GM21381 (cell line): ENCODE data around the gene ELL.

Source experiments
- ATAC-seq: cut with Tn5 transposase; IDR thresholded peaks from one replicate; pipeline ENCODE4 v1.9.1; 2021; ENCODE audit warnings: mild to moderate bottlenecking, moderate library complexity; ENCODE audit not compliant: unreplicated experiment

ELL gene

GRCh38 chr19:18474366-18474887 lies 47.4 kb downstream of the ELL start:
- no peak for ATAC-seq

GRCh38 chr19:18473706-18474087 lies 48.2 kb downstream of the ELL start:
- ATAC-seq = no peak

GRCh38 chr19:18473003-18473705 lies 48.7 kb downstream of the ELL start:
- ATAC-seq = no peak

DNA sequence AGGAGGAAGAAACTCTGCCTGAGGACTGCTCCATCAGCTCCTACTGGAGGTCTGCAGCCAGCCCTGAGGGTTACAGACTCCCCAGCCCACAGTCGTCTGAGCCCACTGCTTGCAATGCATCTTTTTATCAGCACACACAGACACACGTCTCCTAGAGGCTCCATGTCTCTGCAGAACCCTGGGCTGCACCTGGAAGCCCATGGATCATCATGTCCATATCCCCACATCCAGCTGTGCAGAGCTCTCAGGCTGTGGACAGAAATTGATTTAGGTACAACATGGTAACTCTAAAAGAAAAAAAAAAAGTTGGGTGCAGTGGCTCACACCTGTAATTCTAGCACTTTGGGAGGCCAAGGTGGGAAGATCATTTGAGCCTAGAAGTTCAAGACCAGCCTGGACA lies 51.1 kb downstream of the ELL start:
- no peak for ATAC-seq

DNA sequence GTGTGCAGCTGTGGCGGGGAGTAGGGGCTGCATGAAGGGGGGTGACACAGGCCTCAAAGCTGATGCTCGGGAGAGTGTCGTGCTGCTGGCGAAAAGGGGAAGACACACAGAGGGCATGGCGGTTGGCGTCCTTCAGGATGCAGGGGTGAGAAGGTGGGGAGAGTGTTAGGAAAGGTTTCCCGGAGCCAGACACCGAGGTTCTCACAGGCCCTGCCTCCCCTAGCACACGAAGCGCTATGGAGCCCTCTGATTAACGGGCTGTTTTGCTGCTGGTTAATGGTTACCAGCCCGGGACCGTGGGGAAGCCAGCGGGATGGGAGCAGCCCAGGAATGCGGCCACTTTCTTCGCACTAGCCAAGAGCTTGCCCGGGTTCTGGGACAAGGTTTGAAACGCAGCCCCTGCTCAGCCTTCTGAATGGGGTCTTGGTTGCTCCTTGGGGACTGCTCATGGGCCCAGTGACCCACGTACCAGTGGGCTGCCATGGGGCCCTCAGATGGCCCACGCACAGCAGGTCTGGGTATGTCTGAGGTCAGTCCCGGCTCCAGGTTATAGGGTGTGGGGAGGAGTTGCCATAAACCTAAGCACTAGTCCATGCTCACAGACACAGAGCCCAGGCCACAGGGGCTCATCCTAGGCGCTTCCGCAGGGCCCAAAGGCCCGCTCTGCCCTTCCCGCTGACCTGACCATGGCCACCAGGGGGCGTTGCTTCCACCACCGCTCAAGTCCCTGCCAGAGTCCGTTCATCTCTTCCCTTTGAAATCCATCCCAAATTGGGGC lies 52.6 kb downstream of the ELL start:
- no peak for ATAC-seq

GRCh38 chr19:18468517-18468916 lies 53.4 kb downstream of the ELL start:
- no peak for ATAC-seq

- no peak for ATAC-seq
Observed at GRCh38 chr19:18467978-18468377, 53.9 kb downstream of the ELL start.

DNA sequence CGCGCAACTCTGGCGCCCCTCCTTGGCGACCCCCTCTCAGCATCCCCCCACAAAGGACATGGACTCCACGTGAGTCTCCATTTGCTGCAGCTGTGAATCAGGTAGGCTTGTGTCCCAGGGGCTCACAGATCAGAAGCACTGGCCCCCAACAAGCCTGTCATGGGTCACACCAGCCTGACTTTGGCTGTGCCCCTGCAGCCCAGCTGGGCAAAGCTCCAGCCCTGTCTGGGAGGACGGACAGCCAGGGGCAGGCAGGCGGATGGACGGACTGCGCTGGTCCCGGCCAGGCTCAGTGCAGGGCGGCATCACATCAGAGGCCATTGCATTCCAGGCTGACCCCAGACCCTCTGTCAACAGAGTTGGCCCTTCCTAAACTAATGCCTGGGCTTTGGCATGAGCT lies 55.5 kb downstream of the ELL start:
- no peak for ATAC-seq

DNA sequence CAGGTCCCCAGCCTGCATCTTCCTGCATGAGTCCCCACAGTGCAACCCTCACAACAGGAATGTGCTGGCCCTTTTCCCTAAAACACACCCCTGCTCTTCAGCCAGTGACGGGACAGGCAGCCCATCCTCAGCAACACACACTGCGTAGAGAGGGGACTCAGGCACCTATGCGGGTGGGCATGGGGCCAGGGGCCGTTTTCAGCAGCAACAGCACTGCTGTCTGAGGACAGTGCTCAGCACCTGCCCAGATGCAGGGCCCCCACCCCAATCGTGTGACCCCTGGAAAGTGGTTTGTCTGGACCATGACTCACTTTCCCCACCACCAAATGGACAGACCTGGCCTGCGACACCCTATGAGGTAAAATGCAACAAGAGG lies 55.9 kb downstream of the ELL start:
- ATAC-seq = no peak

DNA sequence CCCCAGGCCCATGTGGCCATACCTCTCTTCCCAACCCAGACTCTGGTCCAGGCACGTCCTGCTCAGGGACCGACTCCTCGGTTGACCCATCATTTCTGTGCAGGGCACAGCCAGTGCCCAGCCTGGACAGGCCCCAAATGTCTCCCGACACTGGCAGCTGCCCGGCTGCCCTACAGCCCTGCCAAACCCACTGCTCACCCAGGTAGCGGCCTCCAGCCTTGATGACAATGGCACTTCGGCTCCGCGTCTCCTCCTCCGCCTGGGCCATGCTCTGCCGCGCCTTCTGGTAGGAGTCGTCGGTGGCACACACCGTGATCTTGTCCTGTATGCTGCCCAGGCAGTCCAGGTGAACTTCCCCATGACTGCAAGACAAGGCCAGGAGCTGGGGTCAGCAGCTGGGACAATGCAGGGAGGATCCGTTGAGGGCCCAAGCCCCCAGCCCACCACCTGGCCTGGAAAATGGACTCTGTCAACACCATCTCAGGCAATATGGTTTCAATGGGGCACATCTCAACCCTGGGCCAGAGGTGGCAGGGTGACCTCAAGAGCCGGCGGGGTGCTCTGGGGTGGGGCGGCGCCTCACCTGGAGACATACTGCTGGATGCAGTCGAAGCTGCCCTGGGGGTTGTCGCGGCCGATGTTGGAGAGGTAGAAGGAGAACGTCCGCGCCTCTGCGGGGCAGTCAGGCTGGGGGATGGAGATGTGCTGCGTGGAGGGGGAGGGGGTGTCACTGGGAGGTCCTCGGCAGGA lies 56.5 kb downstream of the ELL start:
- ATAC-seq = no peak

- ATAC-seq = no peak
Observed at GRCh38 chr19:18464646-18465045, 57.2 kb downstream of the ELL start.

GRCh38 chr19:18461471-18461870 lies 60.4 kb downstream of the ELL start:
- no peak for ATAC-seq

DNA sequence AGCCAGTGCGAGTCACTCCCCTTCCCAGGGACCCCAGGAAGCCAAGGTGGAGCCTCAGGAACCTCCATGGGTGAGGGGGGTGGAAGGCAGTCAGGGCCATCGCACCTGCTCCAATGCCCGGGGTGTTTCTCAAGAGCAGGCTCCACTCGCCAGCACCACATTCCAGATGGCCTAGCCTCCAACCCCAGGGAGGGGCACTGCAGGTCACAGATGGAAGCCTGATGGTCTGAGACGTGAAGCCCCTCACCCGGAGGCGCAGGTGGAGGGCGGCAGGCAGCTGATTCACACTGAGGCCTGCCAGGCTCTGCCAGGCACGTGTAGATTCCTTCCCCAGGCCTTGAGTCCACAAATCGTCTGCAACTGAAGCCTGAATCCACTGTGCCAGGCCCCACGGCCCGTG lies 61.0 kb downstream of the ELL start:
- ATAC-seq = no peak

GRCh38 chr19:18457483-18458331 lies 64.2 kb downstream of the ELL start:
- no peak for ATAC-seq

- no peak for ATAC-seq
Observed at GRCh38 chr19:18456974-18457373, 64.9 kb downstream of the ELL start.

GRCh38 chr19:18456279-18456678 lies 65.6 kb downstream of the ELL start:
- no peak for ATAC-seq

DNA sequence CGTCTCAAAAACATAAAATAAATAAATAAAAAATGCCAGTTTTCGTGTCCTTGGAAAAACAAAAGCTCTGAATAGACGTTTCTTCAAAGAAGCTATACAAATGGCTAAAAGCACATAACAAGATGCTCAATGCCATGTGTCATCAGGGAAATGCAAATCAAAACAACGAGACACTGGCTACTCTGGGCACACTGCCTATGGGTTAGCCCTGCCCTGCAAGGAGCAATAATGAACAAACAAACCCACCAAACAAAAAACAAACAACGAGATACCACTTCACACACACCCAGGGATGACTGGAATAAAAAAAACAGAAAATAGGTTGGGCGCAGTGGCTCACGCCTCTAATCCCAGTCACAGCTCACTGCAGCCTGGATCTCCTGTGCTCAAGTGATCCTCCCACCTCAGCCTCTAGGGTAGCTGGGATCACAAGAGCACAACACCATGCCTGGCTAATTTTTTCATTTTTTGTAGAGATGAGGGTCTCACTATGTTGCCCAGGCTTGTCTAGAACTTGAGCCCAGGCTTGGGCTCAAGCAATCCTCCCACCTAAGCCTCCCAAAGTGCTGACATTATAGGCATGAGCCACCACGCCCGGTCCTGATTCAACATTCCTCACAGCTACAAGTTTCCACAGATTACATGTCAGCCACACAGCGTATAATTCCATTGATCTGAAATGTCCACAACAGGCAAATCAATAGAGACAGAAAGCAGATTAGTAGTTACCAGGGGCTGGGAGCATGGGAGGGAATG lies 68.4 kb downstream of the ELL start:
- ATAC-seq = no peak

DNA sequence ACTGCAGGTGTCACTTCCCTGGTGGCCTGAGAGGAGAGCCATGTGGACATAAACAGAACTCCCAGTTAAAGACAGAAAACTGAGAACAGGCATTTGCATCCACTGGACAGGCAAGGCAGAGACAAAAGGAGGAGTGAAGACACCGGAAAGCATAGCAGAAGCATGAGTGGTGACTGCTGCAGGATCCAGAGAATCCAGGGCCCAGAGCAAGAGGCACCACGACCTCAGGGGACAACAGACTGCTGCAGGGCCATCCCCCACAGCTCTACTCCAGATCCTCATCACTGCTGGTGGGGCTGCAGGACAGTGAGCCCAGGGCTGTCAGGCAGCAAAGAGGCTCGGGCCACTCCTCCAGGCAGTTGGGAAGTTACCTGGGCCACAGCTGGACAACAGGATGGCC lies 69.5 kb downstream of the ELL start:
- no peak for ATAC-seq

- ATAC-seq = no peak
Observed at GRCh38 chr19:18450931-18451836, 70.7 kb downstream of the ELL start.
